Retinal pigment epithelial cell (primary cell): ENCODE results near the gene FBLN5.

Experiments used
- DNase-seq: peaks from one replicate; pipeline ENCODE4 v3.0.0-alpha.2; 2010; ENCODE audit warnings: low read depth
- H3K4me3 ChIP-seq: 2 replicates; pipeline ENCODE4 v1.5.1; 2011; ENCODE audit warnings: mild to moderate bottlenecking, low read length, control low read depth, moderate library complexity
- TF ChIP-seq, protein P1 (sequence below): conservative IDR thresholded peaks from 2 replicates; pipeline ENCODE4 v1.5.1; 2011; ENCODE audit warnings: low read depth, low read length, control low read depth, inconsistent platforms

Gene FBLN5

DNA sequence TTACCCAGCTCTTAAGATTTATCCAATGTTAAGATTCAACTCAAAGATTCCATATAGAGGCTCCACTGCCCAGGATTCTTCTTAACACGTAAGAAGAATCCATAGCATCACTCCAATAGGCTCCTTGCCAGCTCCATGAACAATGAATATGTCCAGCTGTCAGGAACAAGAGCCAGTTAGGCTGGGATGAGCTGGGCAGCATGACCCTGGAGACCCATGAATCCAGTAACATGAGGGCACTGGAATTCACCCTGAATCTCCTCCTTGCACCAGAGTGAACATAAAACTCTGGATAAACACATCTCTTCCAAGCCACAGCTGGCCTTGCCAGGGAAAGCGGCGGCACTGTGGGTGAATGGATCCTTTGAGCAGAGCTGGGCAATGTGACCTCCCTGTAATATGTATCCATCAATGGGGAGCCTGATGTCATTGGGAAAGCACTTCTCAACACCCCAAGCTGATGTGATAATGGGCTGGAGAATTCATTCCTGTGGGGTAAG is 55.7 kb downstream of the FBLN5 start:
- H3K4me3 ChIP-seq: no peak overlapping the region
- TF ChIP-seq, protein P1, sequence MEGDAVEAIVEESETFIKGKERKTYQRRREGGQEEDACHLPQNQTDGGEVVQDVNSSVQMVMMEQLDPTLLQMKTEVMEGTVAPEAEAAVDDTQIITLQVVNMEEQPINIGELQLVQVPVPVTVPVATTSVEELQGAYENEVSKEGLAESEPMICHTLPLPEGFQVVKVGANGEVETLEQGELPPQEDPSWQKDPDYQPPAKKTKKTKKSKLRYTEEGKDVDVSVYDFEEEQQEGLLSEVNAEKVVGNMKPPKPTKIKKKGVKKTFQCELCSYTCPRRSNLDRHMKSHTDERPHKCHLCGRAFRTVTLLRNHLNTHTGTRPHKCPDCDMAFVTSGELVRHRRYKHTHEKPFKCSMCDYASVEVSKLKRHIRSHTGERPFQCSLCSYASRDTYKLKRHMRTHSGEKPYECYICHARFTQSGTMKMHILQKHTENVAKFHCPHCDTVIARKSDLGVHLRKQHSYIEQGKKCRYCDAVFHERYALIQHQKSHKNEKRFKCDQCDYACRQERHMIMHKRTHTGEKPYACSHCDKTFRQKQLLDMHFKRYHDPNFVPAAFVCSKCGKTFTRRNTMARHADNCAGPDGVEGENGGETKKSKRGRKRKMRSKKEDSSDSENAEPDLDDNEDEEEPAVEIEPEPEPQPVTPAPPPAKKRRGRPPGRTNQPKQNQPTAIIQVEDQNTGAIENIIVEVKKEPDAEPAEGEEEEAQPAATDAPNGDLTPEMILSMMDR: no peak
- DNase-seq: peak; percentile 19

DNA sequence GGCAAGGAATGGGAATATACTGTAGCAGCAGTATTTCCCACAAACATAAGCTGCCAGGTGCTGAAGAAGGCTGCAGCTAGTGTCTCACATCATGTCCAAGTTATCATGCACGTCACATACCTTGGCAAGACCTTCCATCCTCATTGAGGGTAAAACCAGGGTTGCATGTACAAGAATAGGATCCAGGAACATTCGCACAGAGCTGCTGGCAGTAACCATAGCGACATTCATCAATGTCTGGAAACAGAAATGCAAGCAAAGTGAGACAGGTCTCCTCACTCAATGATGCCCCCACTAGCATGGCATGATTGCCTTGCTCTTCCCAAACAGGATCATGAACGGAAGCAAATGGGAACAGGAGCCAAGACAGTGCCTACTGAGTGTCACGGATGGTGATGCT is 56.4 kb downstream of the FBLN5 start:
- TF ChIP-seq, protein P1: no peak
- DNase-seq: no peak
- H3K4me3 ChIP-seq: no peak overlapping the region

DNA sequence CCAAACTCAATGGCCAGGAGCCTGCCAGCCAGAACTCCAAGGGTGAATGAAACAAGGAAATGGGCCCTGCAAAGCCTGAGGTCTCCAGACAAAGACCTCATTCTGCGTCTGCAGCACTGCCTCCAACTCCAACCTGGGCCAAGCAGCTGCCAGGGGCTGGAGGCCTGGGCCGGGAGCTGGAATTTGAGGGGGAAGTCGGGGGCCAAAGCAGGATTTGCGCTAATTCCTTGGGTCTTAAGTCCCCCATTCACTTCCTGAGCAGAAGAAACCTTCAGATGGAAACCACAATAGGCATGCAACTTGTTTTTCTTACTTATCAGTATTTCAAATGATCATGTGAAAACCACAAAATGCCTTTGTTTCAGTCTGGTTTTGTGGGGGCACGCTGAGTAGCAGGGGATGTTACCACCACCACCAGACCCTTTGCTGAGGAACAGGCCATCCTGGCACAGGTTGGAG is 57.2 kb downstream of the FBLN5 start:
- no peak overlapping the region for H3K4me3 ChIP-seq
- TF ChIP-seq, protein P1: no peak
- peak; percentile 92 for DNase-seq

DNA sequence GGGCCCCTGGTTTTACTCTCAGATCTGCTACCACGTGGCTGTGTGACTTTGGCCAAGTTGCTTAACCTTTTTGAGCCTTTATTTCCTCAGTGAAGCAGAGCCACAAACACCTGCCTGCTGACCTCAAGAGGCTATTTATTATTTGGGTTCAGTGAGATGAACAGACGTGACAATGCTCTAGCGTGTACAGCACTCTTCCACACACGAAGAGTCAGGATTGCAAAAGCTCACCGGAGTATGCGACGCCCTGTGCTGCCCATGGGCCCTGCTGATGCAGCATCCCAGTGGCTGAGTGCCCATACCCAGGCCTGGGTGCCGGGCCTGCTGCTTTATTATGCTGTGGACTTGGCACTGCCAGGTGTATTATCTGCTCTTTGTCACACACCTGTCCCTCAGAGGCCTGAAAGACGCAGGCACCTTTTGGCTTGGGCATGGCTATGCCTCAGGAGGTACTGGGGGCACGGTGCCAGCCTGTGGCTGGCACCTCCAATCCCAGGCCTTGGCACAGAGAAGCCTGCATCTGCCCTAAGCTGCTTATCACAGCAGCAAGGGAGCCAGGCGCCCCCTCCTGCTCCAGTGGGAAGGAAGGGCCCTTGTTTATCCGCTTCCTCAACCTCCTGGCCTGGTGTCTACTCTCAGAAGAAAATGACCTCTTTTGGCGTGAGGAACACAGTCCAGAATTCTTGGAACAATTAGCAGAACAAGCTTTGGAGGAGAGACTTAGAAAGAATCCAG is 57.9 kb downstream of the FBLN5 start:
- peak; percentile 81 for DNase-seq
- TF ChIP-seq, protein P1: peak; percentile 23
- no peak overlapping the region for H3K4me3 ChIP-seq

DNA sequence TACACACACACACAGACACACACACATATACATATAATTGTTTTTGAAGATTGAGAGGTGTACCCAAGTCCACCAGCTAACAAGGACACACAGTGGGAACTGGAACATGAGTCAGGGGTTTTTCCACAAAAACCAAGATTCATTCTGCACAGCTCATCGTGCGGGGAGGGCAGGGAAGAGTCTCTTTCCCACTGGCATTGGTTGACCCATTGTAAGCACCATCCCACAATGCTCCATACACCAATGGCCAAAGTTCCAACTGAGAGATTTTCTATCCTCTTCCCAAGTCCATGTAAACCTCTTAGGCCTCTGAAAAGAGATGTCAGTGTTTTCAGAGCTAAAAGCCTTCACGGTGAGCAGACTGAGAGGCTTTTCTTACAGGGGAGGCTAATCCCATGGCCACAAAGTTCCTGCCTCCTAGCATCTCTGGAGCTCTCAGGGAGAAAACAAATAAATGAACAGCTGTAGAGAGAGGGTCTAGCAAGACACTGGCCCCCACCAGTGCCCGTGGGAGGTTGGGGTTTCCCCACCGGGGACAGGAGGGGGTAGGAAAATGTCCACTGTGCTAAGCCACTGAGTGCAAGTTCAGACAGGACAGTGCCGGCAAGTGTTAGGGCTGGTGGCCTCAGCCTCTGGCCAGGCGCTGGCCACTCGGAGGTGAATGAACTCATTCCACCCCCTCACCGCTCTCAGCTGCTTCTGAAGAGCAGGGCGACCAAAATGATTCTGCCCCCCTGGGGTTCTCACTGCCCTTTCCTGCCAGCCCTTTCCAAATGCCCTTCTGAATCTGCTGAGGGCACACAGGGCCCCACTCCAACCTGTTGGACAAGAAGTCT is 58.6 kb downstream of the FBLN5 start:
- TF ChIP-seq, protein P1: no peak
- no peak for DNase-seq

DNA sequence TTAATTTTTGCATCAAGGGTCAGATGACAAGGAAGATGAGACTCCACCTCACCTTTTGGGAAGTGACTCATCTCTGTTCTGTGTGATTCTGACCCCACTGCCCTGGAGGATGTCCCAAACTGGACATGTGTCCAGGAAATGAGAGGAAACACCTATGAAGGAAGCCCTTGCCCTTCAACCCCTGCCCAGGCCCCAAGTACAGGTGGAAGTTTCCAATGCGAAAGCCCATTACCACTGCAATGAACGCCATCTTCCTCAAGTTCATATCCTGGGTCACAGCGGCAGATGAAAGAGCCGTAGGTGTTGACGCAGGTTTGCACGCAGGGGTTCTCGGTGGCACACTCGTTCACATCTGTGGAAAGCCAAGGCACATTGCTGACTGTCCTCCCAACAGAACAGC is 60.5 kb downstream of the FBLN5 start:
- DNase-seq: no peak
- no peak overlapping the region for H3K4me3 ChIP-seq
- TF ChIP-seq, protein P1: no peak

More for the DNA sequence above, 58.6 kb downstream of the FBLN5 start:
- H3K4me3 ChIP-seq: no peak overlapping the region
